HepG2 (cell line): ENCODE data around the gene GTF2I. TPM values are rescaled to one million over a fixed set of nuclear protein-coding genes. Genes with fewer than 3 reads are reported as not detected.

Experiments
- ATAD3A ChIP-seq: sonication (generic); formaldehyde crosslinking; IDR thresholded peaks from 2 replicates; pipeline ENCODE4 v1.4.0; 2020; ENCODE audit warnings: missing genetic modification reagents
- ELF1 ChIP-seq: sonication (generic); formaldehyde crosslinking; IDR thresholded peaks from 2 replicates; pipeline ENCODE4 v1.4.0; 2020; ENCODE audit warnings: missing genetic modification reagents
- HNRNPH1 ChIP-seq: fragments of 200-400 bp; formaldehyde crosslinking; optimal IDR thresholded peaks from 2 replicates; pipeline ENCODE3; 2017; ENCODE audit warnings: mild to moderate bottlenecking, low read depth, low read length
- NFE2L2 ChIP-seq: fragments of 150-350 bp; IDR thresholded peaks from 2 replicates; pipeline ENCODE4 v1.6.1; 2014; ENCODE audit warnings: low read length
- PHB2 ChIP-seq: fragments of 450-650 bp; IDR thresholded peaks from 2 replicates; pipeline ENCODE4 v1.6.1; 2018; ENCODE audit not compliant: partially characterized antibody
- SMAD1 ChIP-seq: sonication (generic); formaldehyde crosslinking; IDR thresholded peaks from 2 replicates; pipeline ENCODE4 v1.4.0; 2020; ENCODE audit warnings: missing genetic modification reagents, low read depth, mild to moderate bottlenecking, borderline replicate concordance
- ZBTB38 ChIP-seq: sonication (generic); formaldehyde crosslinking; IDR thresholded peaks from 2 replicates; pipeline ENCODE4 v1.5.1; 2020; ENCODE audit warnings: mild to moderate bottlenecking, missing genetic modification reagents
- ZMAT3 ChIP-seq: sonication (generic); formaldehyde crosslinking; conservative IDR thresholded peaks from 2 replicates; pipeline ENCODE4 v1.7.0; 2021; ENCODE audit warnings: missing genetic modification reagents
- ZNF235 ChIP-seq: sonication (generic); formaldehyde crosslinking; IDR thresholded peaks from 2 replicates; pipeline ENCODE4 v1.8.1; 2023; ENCODE audit warnings: mild to moderate bottlenecking, missing genetic modification reagents, borderline replicate concordance
- ZNF431 ChIP-seq: sonication (generic); formaldehyde crosslinking; IDR thresholded peaks from 2 replicates; pipeline ENCODE4 v1.9.0; 2022; ENCODE audit warnings: missing genetic modification reagents, low read depth, mild to moderate bottlenecking, borderline replicate concordance
- ZNF674 ChIP-seq: sonication (generic); formaldehyde crosslinking; IDR thresholded peaks from 2 replicates; pipeline ENCODE4 v1.5.0; 2020; ENCODE audit warnings: low read depth, mild to moderate bottlenecking, missing genetic modification reagents
- ZNF879 ChIP-seq: sonication (generic); formaldehyde crosslinking; IDR thresholded peaks from 2 replicates; pipeline ENCODE4 v1.8.1; 2023; ENCODE audit warnings: missing genetic modification reagents
- polyA plus RNA-seq, 8 experiments: library from polyadenylated mRNA; depleted of rRNA in 3 of 8; stranded (reverse) in 7 of 8; unstranded in 1 of 8; fragments of >200 nt; fragmentation: Illumina TruSeq in 4 of 8; extraction: Trizol in 4 of 8; gene quantifications; 2 replicates each; pipeline versions ENCODE4 v1.2.1 to v1.2.3, GENCODE V29; 2011 to 2016; ENCODE audit warnings: low read depth in 4 of 8, missing spikeins in 1 of 8, mixed read lengths in 1 of 8; ENCODE audit not compliant: insufficient read depth in 1 of 8
- total RNA-seq, 5 experiments: library from RNA; depleted of rRNA; stranded (reverse); fragments of >200 nt; fragmentation: Illumina TruSeq; extraction: Trizol; gene quantifications; 2 replicates each; pipeline ENCODE4 v1.2.3, GENCODE V29; 2016; ENCODE audit warnings: low read depth in 1 of 5
- TF ChIP-seq, protein P1 (sequence below): sonication (generic); formaldehyde crosslinking; IDR thresholded peaks from 2 replicates; pipeline ENCODE4 v1.4.0; 2020; ENCODE audit warnings: missing genetic modification reagents
- TF ChIP-seq, protein P2 (sequence below): sonication (generic); formaldehyde crosslinking; IDR thresholded peaks from 2 replicates; pipeline ENCODE4 v1.4.0; 2020; ENCODE audit warnings: missing genetic modification reagents
- TF ChIP-seq, protein P3 (sequence below): sonication (generic); formaldehyde crosslinking; IDR thresholded peaks from 2 replicates; pipeline ENCODE4 v1.5.1; 2020; ENCODE audit warnings: mild to moderate bottlenecking, missing genetic modification reagents, borderline replicate concordance
- TF ChIP-seq, protein P4 (sequence below): sonication (generic); formaldehyde crosslinking; IDR thresholded peaks from 2 replicates; pipeline ENCODE4 v1.4.0; 2020; ENCODE audit warnings: mild to moderate bottlenecking, missing genetic modification reagents
- TF ChIP-seq, protein P5 (sequence below), 2 experiments: sonication (generic) in 1 of 2; formaldehyde crosslinking in 1 of 2; IDR thresholded peaks; 2 replicates each; pipeline versions ENCODE4 v1.4.0 to v1.6.1; 2018 to 2020; ENCODE audit warnings: missing genetic modification reagents in 2 of 2, borderline replicate concordance in 1 of 2, low read depth in 1 of 2, mild to moderate bottlenecking in 1 of 2, missing biosample characterization in 1 of 2

The GTF2I gene
- total and polyA plus RNA-seq, 2 of the 13 experiments (the other 11 are each of a cell fraction or from before 2014, with no cell fraction given): 74.6 to 125 TPM

DNA sequence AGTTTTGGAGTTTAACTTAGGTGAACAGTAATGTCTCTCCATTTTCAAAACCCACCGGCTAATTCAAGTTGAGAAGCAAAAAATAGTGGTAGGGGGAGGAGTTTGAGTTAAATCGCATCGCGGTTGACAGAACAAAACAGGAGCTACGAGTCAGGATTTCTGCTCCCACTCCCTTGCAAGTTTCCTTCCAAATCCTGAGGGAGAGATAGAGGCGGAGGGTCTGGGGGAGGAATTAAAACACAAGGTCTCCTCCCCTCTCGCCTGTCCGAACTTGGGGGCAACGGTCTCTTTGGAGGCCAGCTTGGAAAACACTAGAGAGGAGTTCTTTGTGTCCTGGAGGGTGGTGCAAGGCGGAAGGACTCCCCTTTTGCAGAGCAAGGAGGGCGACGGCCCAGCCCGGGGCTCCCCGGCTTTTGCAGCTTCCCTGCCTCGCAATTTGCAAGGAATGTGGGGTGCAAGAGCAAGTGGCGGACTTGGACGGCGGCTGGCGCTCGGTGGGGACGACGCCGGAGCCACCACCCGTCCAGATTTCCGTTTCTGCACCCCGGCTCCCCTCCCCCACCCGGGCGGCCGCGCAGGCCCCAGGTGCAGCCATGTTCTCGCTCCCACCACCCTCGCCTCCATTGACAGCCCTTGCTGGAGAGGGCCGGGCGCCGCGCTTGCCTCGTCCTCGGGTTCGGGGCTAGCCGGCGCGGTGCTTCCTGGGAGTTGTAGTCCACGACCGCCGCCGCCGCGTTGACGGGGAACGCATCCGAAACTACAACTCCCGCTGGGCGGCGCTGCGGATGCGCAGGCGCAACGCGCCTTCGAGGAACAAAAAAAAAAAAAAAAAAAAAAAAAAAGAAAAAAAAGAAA lies 454 bp upstream of the GTF2I start (continued):
- TF ChIP-seq, protein P1, sequence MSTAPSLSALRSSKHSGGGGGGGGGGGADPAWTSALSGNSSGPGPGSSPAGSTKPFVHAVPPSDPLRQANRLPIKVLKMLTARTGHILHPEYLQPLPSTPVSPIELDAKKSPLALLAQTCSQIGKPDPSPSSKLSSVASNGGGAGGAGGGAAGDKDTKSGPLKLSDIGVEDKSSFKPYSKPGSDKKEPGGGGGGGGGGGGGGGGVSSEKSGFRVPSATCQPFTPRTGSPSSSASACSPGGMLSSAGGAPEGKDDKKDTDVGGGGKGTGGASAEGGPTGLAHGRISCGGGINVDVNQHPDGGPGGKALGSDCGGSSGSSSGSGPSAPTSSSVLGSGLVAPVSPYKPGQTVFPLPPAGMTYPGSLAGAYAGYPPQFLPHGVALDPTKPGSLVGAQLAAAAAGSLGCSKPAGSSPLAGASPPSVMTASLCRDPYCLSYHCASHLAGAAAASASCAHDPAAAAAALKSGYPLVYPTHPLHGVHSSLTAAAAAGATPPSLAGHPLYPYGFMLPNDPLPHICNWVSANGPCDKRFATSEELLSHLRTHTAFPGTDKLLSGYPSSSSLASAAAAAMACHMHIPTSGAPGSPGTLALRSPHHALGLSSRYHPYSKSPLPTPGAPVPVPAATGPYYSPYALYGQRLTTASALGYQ (CRISPR knock-in tag): no peak
- TF ChIP-seq ZNF431 (CRISPR knock-in tag) (peak; percentile 48; the same call in 1 of the 2 replicates), ZBTB38 (peak; percentile 64; the same call in 1 of the 2 replicates), SMAD1 (CRISPR knock-in tag) (no peak), ATAD3A (CRISPR knock-in tag) (no peak), ZNF674 (CRISPR knock-in tag) (no peak), ELF1 (CRISPR knock-in tag) (peak; percentile 50; the same call in 1 of the 2 replicates), ZNF879 (CRISPR knock-in tag) (no peak), NFE2L2 (no peak), HNRNPH1 (no peak), ZNF235 (CRISPR knock-in tag) (no peak), ZMAT3 (CRISPR knock-in tag) (peak; percentile 88; the same call in 1 of the 2 replicates), PHB2 (no peak)
- TF ChIP-seq, protein P2, sequence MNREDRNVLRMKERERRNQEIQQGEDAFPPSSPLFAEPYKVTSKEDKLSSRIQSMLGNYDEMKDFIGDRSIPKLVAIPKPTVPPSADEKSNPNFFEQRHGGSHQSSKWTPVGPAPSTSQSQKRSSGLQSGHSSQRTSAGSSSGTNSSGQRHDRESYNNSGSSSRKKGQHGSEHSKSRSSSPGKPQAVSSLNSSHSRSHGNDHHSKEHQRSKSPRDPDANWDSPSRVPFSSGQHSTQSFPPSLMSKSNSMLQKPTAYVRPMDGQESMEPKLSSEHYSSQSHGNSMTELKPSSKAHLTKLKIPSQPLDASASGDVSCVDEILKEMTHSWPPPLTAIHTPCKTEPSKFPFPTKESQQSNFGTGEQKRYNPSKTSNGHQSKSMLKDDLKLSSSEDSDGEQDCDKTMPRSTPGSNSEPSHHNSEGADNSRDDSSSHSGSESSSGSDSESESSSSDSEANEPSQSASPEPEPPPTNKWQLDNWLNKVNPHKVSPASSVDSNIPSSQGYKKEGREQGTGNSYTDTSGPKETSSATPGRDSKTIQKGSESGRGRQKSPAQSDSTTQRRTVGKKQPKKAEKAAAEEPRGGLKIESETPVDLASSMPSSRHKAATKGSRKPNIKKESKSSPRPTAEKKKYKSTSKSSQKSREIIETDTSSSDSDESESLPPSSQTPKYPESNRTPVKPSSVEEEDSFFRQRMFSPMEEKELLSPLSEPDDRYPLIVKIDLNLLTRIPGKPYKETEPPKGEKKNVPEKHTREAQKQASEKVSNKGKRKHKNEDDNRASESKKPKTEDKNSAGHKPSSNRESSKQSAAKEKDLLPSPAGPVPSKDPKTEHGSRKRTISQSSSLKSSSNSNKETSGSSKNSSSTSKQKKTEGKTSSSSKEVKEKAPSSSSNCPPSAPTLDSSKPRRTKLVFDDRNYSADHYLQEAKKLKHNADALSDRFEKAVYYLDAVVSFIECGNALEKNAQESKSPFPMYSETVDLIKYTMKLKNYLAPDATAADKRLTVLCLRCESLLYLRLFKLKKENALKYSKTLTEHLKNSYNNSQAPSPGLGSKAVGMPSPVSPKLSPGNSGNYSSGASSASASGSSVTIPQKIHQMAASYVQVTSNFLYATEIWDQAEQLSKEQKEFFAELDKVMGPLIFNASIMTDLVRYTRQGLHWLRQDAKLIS (CRISPR knock-in tag): no peak
- TF ChIP-seq, protein P3, sequence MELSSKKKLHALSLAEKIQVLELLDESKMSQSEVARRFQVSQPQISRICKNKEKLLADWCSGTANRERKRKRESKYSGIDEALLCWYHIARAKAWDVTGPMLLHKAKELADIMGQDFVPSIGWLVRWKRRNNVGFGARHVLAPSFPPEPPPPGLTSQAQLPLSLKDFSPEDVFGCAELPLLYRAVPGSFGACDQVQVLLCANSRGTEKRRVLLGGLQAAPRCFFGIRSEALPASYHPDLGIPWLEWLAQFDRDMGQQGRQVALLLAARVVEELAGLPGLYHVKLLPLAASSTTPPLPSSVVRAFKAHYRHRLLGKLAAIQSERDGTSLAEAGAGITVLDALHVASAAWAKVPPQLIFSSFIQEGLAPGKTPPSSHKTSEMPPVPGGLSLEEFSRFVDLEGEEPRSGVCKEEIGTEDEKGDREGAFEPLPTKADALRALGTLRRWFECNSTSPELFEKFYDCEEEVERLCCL (CRISPR knock-in tag): 0 out of 2 replicates have a peak, but pooled peaks have one; percentile 52
- TF ChIP-seq, protein P4, sequence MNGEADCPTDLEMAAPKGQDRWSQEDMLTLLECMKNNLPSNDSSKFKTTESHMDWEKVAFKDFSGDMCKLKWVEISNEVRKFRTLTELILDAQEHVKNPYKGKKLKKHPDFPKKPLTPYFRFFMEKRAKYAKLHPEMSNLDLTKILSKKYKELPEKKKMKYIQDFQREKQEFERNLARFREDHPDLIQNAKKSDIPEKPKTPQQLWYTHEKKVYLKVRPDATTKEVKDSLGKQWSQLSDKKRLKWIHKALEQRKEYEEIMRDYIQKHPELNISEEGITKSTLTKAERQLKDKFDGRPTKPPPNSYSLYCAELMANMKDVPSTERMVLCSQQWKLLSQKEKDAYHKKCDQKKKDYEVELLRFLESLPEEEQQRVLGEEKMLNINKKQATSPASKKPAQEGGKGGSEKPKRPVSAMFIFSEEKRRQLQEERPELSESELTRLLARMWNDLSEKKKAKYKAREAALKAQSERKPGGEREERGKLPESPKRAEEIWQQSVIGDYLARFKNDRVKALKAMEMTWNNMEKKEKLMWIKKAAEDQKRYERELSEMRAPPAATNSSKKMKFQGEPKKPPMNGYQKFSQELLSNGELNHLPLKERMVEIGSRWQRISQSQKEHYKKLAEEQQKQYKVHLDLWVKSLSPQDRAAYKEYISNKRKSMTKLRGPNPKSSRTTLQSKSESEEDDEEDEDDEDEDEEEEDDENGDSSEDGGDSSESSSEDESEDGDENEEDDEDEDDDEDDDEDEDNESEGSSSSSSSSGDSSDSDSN: no peak
- TF ChIP-seq, protein P5, sequence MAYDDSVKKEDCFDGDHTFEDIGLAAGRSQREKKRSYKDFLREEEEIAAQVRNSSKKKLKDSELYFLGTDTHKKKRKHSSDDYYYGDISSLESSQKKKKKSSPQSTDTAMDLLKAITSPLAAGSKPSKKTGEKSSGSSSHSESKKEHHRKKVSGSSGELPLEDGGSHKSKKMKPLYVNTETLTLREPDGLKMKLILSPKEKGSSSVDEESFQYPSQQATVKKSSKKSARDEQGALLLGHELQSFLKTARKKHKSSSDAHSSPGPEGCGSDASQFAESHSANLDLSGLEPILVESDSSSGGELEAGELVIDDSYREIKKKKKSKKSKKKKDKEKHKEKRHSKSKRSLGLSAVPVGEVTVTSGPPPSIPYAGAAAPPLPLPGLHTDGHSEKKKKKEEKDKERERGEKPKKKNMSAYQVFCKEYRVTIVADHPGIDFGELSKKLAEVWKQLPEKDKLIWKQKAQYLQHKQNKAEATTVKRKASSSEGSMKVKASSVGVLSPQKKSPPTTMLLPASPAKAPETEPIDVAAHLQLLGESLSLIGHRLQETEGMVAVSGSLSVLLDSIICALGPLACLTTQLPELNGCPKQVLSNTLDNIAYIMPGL (CRISPR knock-in tag; IDR thresholded peaks at IDR 0.05; ENCODE audit: borderline replicate concordance in 1 of 2, low read depth in 1 of 2): peak; percentile 52 to 82
